Right lobe of liver (tissue), 6 donors: Measurements from ENCODE around the gene BPIFB2. TPM values are rescaled to one million over a fixed set of nuclear protein-coding genes. Genes with fewer than 3 reads are reported as not detected.

Experiments used
- ATAC-seq, 4 donors: fragments of 200-7000 bp; cut with Tn5 transposase; one replicate each; pipeline ENCODE4 v1.9.1; 2020; ENCODE audit warnings: mild to moderate bottlenecking in 4 of 4, moderate library complexity in 4 of 4
- DNase-seq, 3 donors: peaks; one replicate each; pipeline ENCODE4 v3.0.0-alpha.2; 2020
- H3K27ac ChIP-seq, 3 donors: fragments of 200-600 bp; one replicate each; pipeline ENCODE4 v1.8.0; 2022
- H3K27me3 ChIP-seq, 2 donors: fragments of 200-600 bp; one replicate each; pipeline ENCODE4 v1.8.0; 2022
- H3K36me3 ChIP-seq, 4 donors: fragments of 200-600 bp; sonication (generic) in 1 of 4; one replicate each; pipeline versions ENCODE4 v1.5.1 to v1.8.0; 2017 to 2022; ENCODE audit warnings: control low read depth in 1 of 4
- H3K4me1 ChIP-seq, 4 donors: fragments of 200-600 bp; sonication (generic) in 1 of 4; one replicate each; pipeline versions ENCODE4 v1.5.1 to v1.8.0; 2017 to 2022; ENCODE audit warnings: control low read depth in 1 of 4
- H3K4me3 ChIP-seq, 3 donors: fragments of 200-600 bp; one replicate each; pipeline ENCODE4 v1.8.0; 2022
- H3K9me3 ChIP-seq, 4 donors: fragments of 200-600 bp; sonication (generic) in 1 of 4; one replicate each; pipeline versions ENCODE4 v1.5.1 to v1.8.0; 2017 to 2022; ENCODE audit warnings: control low read depth in 1 of 4
- CTCF ChIP-seq, 4 donors: fragments of 200-600 bp in 3 of 4; fragments of 450-650 bp in 1 of 4; IDR thresholded peaks; one replicate each; pipeline versions ENCODE4 v1.5.1 to v1.8.0; 2016 to 2022; ENCODE audit warnings: antibody characterized with exemption in 4 of 4, mild to moderate bottlenecking in 2 of 4
- POLR2A ChIP-seq: fragments of 450-650 bp; IDR thresholded peaks from one replicate; pipeline ENCODE4 v1.6.1; 2017; ENCODE audit warnings: antibody characterized with exemption, mild to moderate bottlenecking
- WGBS: methylation state at CpG from one replicate; pipeline ENCODE4 v1.1.6; 2018; ENCODE audit warnings: low coverage, low lambda C conversion rate; ENCODE audit not compliant: insufficient coverage; ENCODE audit errors: missing lambda C conversion rate; 5-methylcytosine and 5-hydroxymethylcytosine counted together
- intact Hi-C, 2 donors: fragments of 100-400 bp; cut with DNase I; formaldehyde crosslinking; loops; one replicate each; pipeline versions ENCODE4 v1.11.2 to v1.14.1; 2022
- total RNA-seq, 6 experiments: library from RNA; depleted of rRNA in 2 of 6; stranded (reverse); fragments of >200 nt in 2 of 6; fragmentation: NEBNext Ultra II Directional in 3 of 6; extraction: Animal tissue kit (Norgen Biotek cat#: 25700) in 3 of 6; gene quantifications; one replicate each; pipeline versions ENCODE4 v1.1.0 to v1.2.4, GENCODE V29; 2016 to 2023
- donor health status: DM: no; HTN: yes; CAD: no.
- donor health status: DM: no; HTN: no; CAD: no.
- donor health status: DM: no; HTN: no; CAD: no.
- donor health status: DM: no; HTN: yes; CAD: no.
- donor health status: DM: no; HTN: yes; CAD: no.

Gene BPIFB2
- total RNA-seq, 6 experiments from 2014 or later: 0.12 TPM; not detected in 5

- Histone ChIP-seq H3K27ac (no peak overlapping the region), H3K36me3 (no peaks in the 10 kb centered on the region), H3K4me3 (no peak overlapping the region), H3K27me3 (no peaks in the 10 kb centered on the region), H3K9me3 (no peaks in the 10 kb centered on the region), H3K4me1 (no peaks in the 10 kb centered on the region)
- no peak for DNase-seq
- no peak for ATAC-seq
- TF ChIP-seq POLR2A: no peak
- intact Hi-C loops: no loop called here
- WGBS: 73% methylated on average over 4 of the region's 4 CpGs
These were observed 64.9 kb downstream of the BPIFB2 start for GRCh38 chr20:33072362-33072761.

DNA sequence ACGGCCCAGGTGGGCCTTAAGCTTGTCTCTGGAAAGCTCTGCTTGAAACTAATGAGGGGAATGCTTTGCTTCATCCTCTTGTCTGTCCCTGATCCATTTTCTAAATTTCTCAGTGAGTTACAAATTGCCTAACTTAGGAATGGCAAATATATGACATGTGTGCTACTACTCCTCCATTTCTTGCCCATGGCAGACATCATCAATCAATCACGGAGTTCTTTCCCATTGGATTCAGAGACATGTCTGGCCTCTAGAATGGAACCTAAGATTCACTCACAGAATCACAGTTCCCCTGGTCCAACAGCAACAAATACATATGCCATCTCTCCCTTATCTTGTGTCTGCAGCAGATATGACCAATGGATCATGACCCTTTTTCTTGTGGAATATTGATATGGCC is 65.3 kb downstream of the BPIFB2 start:
- no peaks in the 10 kb centered on the region for H3K27me3 ChIP-seq
- ATAC-seq (no peak), DNase-seq (no peak)
- 85% methylated on average over 2 of the region's 2 CpGs for WGBS
- H3K36me3 ChIP-seq: no peaks in the 10 kb centered on the region
- intact Hi-C loops: no loop called here
- H3K4me1 ChIP-seq: no peaks in the 10 kb centered on the region
- no peak overlapping the region for H3K4me3 ChIP-seq
- TF ChIP-seq CTCF (IDR thresholded peaks at IDR 0.05) (no peak), POLR2A (no peak)
- H3K9me3 ChIP-seq: no peaks in the 10 kb centered on the region
- no peak overlapping the region for H3K27ac ChIP-seq

Other genes starting within 250 kb of the BPIFB2 start
- gene DNMT3B, start 245.3 kb upstream of the BPIFB2 start, total RNA-seq: under 1 TPM; 0.43 to 0.88 (median 0.65) TPM
- 10 to 100 TPM in 5 of 6 experiments, 1 to 10 TPM in 1; 7.9 to 26.8 (median 16.1) TPM for gene MAPRE1, start 187.8 kb upstream of the BPIFB2 start, total RNA-seq
- under 1 TPM in 4 of 6 experiments, not detected in 2; 0.17 to 0.22 (median 0.20) TPM for gene EFCAB8, start 148.8 kb upstream of the BPIFB2 start, total RNA-seq
- not detected for gene SUN5, start 3.3 kb upstream of the BPIFB2 start, total RNA-seq
- gene BPIFB6, start 23.9 kb downstream of the BPIFB2 start, total RNA-seq: not detected
- not detected for gene BPIFB3, start 46.2 kb downstream of the BPIFB2 start, total RNA-seq
- gene BPIFB4, start 71.9 kb downstream of the BPIFB2 start, total RNA-seq: not detected
- gene BPIFA2, start 160.5 kb downstream of the BPIFB2 start, total RNA-seq: not detected
- not detected for gene BPIFA3, start 209.6 kb downstream of the BPIFB2 start, total RNA-seq
- not detected for gene BPIFA1, start 228.3 kb downstream of the BPIFB2 start, total RNA-seq